GM21381 (cell line): ENCODE data around the gene TMEM222.
"Not testable (repeated sequence)": the region's sequence is repeated elsewhere in the genome, so short reads cannot be mapped to it uniquely, and the experiment has no call there.

ENCODE experiments used
- ATAC-seq: cut with Tn5 transposase; IDR thresholded peaks from one replicate; pipeline ENCODE4 v1.9.1; 2021; ENCODE audit warnings: mild to moderate bottlenecking, moderate library complexity; ENCODE audit not compliant: unreplicated experiment

The TMEM222 gene, protein sequence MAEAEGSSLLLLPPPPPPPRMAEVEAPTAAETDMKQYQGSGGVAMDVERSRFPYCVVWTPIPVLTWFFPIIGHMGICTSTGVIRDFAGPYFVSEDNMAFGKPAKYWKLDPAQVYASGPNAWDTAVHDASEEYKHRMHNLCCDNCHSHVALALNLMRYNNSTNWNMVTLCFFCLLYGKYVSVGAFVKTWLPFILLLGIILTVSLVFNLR

DNA sequence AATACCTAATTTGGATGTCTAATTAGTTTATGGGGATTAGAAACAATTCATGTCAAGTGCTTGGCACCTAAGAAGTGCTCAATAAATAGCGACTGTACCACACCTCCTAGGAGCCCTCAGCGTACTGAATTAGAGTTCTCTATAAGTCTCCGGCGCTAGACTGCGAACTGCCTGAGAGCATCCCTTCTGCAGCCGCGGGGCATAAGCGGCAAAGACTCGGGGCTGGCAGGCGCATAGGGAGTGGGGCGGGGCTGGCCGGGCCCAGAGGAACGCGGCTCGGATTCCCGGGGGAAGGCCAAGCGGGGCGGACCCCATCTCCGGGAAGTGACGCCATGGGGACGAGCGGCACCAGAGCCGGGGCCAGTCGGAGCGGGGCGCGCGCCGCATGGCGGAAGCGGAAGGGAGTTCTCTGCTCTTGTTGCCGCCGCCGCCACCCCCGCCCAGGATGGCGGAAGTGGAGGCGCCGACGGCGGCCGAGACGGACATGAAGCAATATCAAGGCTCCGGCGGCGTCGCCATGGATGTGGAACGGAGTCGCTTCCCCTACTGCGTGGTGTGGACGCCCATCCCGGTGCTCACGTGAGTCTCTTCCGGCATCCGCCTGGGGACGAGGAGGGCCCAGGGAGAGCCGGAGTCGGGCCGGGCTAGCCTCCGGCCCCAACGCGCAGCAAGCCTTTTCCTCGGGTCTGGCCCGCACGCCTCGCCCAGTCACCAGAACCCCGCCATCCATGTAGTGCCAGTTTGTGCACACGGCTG lies at the start of gene TMEM222:
TMEM222 (plus strand) TSS at position 351 of the 756 bp plus-strand sequence; CDS start at position 386, 35 bp downstream.
- peak; percentile 93 for ATAC-seq

- no peak for ATAC-seq
These were observed 47.8 kb upstream of the TMEM222 start for GRCh38 chr1:27274204-27274603.

DNA sequence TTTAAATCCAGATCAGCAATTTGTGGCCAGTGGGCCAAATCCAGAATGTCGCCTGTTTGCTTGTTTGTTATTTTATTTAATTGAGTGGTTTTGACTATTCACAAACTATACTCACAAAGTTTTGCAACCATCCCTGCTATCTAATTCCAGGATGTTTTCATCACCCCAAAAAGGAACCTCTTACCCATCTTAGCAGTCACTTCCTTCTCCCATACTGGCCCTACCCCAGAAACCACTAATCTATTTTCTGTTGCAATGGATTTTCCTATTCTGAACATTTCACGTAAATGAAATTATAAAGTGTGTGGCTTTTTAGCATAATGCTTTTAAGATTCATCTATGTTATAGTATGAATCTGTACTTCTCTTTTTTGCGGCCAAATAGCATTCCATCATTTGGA lies 46.3 kb upstream of the TMEM222 start:
- ATAC-seq: no peak

DNA sequence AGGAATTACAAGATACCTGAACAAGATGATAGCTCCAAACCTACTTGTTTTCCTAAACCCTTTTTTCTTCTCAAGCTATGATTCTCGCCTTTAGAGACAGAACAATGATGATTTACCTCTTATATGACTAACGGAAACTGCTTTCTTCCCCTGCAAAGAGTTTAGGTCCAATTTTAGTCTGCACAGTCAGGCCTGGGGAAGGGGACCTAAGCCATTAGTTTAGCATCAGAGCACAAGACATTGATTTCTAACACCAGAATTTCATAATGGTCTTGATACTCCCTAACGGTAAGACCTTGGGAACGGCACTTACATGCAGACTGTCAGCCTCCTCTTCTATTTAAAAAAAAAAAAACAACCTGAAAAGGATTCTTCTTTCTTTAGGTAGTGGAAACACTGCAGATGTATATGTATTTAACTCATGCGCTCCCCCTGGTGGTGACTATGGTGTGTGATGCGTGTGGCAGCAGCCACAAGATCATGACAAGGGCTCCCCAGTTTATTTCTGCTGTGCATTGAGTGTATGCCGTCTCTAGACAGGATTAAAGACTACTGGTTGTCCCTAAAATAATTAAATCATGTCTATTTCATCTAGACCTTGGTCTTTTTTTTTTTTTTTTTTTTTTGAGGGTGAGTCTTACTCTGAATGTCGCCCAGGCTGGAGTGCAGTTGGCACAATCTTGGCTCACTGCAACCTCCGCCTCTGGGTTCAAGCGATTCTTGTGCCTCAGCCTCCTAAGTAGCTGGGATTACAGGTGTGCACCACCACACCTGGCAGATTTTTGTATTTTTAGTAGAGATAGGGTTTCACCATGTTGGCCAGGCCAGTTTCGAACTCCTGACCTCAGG lies 37.3 kb upstream of the TMEM222 start:
- ATAC-seq: no peak

GRCh38 chr1:27285274-27285660 lies 36.7 kb upstream of the TMEM222 start:
- no peak for ATAC-seq

- not testable (repeated sequence) for ATAC-seq
These were observed 36.1 kb upstream of the TMEM222 start for GRCh38 chr1:27285821-27286220.

GRCh38 chr1:27289125-27289524 lies 32.8 kb upstream of the TMEM222 start:
- not testable (repeated sequence) for ATAC-seq

GRCh38 chr1:27290581-27290980 lies 31.4 kb upstream of the TMEM222 start:
- no peak for ATAC-seq

GRCh38 chr1:27292106-27292505 lies 29.9 kb upstream of the TMEM222 start:
- no peak for ATAC-seq

GRCh38 chr1:27293915-27294314 lies 28.0 kb upstream of the TMEM222 start:
- no peak for ATAC-seq

- no peak for ATAC-seq
These were observed 25.1 kb upstream of the TMEM222 start for GRCh38 chr1:27296773-27297291.

DNA sequence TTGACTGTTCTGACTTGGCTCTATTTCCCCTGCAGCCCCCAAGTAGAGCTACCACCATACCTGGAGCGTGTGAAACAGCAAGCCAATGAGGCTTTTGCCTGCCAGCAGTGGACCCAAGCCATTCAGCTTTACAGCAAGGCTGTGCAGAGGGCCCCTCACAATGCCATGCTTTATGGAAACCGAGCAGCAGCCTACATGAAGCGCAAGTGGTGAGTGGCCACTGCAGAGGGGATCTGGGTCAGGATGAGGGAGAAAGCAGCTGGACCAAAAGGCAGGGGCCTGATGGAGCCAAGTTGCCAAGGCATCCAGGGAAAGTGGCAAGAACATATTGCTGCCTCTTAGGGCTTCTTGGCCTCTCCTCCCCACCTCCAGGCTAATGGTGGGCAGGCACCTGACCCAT lies 24.1 kb upstream of the TMEM222 start:
- ATAC-seq: no peak

GRCh38 chr1:27298632-27299384 lies 23.2 kb upstream of the TMEM222 start:
- no peak for ATAC-seq

DNA sequence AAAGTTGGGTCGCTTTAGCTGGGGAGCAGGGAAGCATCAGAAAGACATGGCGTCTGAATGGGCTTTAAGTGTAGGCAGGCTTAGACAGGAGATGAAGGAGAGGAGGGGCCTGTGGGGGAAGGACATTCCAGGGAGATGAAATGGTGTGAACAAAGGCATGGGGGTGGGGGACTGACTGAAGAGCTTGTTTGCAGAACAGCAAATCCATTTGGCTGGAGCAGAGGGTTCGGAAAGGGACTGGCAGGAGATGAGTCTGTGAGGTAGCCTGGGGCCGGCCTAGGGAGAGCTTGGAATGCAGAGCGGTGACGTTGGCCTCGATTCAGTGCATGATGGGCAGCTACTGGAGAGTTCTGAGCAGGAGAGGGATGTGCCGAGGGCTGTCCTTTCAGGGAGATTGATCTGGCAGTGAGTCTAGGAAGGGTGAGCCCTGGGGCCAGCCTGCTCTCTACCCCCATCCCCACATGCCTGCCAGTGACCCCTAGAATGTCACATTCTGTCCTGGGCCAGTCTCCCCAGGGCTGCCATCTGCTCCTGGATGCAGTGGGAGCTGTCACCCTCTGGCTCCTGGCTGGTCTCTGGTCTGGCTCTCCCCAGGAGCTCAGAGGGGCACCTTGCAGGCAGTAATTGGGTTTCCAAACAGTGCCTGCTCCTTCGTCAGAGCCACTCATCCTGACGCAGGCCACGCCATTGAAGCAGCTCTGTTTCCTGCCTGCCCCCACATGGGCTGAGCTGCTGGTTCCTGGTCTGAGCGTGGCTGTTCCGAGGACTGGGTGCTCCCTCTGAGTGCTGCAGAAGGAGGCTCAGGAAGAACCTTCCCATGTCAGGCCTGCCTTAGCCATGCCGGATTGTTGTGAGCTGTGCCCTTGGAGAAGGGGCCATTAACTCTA lies 22.3 kb upstream of the TMEM222 start:
- ATAC-seq: no peak

GRCh38 chr1:27300341-27301051 lies 21.5 kb upstream of the TMEM222 start:
- ATAC-seq: peak; percentile 57

GRCh38 chr1:27301052-27301422 lies 20.9 kb upstream of the TMEM222 start:
- ATAC-seq: no peak

DNA sequence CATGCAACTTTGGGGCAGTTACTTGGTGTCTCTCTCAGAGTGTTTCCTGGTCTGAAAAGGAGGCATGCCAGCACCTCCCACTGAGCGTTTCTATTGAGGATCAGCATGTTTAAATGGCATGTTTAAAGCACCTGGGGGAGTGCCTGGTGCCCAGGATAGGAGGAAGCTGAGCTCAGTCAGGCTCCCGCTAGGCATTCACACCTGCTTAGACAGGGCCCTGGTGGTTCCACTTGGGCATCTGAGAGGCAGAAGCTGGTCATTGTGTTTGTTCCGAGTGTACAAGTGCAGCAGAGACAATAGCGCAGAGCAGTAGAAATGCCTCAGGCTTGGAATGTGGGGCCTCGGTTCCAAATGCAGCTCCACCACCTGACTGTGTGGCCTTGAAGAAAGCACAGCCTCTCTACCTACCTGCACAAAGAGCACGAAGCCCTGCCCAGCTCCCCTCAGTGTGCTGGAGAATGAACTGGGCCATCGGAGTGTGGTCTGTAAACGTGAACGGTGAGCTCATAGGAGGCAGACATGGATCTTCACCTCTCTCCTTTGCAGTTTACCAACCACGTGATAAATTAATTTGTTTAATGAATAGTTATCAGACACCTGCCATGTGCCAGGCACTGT lies 20.3 kb upstream of the TMEM222 start:
- no peak for ATAC-seq

GRCh38 chr1:27302612-27303011 lies 19.4 kb upstream of the TMEM222 start:
- no peak for ATAC-seq

- no peak for ATAC-seq
These were observed 18.5 kb upstream of the TMEM222 start for GRCh38 chr1:27303509-27303908.
